ENCODE results near the gene LCN1. TPM values are rescaled to one million over a fixed set of nuclear protein-coding genes. Genes with fewer than 3 reads are reported as not detected.
"Not testable (repeated sequence)": the region's sequence is repeated elsewhere in the genome, so short reads cannot be mapped to it uniquely, and the experiment has no call there.

LCN1 gene
- polyA plus RNA-seq, 4 donors: not detected

DNA sequence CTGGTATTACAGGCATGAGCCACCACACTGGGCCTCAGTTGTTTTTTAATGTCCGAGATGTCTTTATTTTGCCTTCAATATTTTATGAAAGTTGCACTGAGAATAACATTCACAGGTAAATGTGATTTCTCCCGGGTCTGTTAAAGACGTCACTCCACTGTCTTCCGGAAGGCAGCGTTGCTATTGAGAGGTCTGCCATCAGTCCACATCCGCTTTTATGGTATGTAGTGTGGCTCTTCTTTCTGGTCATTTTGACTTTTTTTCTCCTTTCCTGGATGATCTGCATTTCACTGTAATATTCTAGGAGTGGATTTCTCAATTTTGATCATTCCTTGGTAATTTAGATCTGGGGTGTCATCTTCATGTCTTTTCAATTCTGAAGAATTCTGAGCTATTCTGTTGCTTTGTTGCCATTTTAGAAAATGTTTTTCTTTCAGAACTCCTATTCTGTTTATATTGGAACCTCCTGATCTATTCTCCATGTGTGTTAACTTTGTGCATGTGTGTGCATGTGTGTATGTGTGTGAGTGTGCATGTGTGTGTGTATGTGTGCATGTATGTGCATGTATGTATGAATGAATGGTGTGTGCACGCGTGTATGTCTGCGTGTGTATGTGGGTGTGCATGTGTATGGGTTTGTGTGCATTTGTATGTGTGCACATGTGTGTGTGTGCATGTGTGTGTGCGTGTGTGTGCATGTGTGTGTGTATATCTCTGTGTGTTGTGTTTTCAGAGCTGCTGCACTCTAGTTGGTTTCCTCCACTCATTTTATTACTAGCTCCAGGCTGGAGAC is 1.9 kb upstream of the LCN1 start:
- DNase-seq (ENCODE audit: low read depth in 4 of 4, low spot score in 3 of 4): no peak

- DNase-seq (ENCODE audit: low read depth in 4 of 4, low spot score in 3 of 4): no peak
Measured at GRCh38 chr9:135521608-135522095, 412 bp downstream of the LCN1 start.

- DNase-seq (ENCODE audit: low read depth in 4 of 4, low spot score in 3 of 4): no peak
Measured at GRCh38 chr9:135522137-135522877, 1.1 kb downstream of the LCN1 start.

DNA sequence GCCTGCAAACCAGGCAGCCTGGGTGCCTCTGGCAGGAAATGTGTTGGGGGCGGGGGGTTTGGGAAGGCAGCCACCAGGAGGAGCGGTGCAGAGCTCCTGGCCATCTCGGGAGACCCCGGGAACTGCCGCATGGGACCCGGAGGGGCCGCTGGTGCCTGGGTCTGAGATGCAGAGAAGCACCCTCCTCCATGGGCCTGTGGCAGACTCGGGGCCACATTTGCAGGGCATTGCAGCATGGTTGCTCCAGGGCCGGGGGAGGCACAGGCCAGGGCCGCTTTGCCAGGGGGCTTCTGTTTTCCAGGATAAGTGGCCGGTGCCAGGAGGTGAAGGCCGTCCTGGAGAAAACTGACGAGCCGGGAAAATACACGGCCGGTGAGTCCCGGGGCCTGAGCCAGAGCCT is 1.7 kb downstream of the LCN1 start:
- DNase-seq (ENCODE audit: low read depth in 4 of 4, low spot score in 3 of 4): no peak

DNA sequence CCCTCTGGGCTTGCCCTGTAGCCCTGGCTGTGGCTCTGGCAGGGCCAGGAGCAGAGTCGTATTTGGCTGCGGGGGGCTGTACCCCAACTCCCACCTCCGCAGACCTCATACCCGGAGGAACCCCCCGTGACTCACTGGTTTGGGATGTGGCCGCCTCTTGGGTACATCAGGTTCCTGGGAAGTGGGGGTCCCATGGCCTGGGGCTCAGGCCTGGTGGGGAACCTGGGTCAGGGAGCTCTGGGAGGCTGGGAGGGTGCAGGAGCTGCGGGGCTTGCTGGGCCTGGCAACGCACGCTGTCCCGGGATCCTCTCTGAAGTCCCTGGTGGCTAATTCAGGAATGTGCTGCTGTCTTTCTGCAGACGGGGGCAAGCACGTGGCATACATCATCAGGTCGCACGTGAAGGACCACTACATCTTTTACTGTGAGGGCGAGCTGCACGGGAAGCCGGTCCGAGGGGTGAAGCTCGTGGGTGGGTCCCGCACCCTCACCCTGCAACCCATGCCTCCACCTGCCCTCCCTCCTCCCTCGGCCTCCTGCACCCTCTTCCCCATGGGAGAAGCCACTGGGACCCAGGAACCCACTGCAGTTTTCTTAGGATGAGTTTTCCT is 2.4 kb downstream of the LCN1 start:
- no peak for DNase-seq (ENCODE audit: low read depth in 4 of 4, low spot score in 3 of 4)

DNA sequence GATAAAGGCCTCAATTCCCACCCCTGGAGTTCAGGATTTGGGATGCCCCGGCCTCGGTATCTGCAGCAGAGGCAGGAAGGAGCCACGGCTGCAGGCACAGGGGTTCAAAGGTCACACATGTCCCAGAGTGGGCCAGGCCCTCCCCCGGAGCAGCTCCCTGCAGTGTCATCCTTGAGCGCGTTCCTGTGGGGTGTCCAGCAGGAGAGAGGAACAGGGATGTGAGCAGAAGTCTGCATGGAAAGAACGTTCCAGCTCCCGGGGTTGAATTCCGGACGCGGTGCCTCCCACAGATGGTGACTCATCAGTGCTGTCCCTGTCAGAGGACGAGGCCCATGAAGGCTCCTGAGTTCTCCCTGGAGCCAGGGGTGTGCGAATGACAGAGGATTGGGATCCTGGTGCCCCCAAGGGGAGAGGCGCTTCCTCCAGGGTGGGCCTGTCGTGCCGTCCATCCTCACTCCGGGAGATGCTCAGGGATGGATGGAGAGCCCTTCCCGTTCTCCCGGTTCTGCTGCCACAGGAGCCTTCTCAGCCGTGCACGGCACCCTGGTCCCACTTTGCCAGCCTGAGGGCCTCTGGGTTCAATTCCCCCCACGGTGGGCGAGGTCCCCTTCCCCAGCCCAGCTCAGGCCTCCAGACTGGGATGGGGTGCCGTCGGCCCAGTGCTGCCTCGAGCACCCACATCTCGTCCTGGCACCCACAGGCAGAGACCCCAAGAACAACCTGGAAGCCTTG is 3.1 kb downstream of the LCN1 start:
- no peak for DNase-seq (ENCODE audit: low read depth in 4 of 4, low spot score in 3 of 4)

DNA sequence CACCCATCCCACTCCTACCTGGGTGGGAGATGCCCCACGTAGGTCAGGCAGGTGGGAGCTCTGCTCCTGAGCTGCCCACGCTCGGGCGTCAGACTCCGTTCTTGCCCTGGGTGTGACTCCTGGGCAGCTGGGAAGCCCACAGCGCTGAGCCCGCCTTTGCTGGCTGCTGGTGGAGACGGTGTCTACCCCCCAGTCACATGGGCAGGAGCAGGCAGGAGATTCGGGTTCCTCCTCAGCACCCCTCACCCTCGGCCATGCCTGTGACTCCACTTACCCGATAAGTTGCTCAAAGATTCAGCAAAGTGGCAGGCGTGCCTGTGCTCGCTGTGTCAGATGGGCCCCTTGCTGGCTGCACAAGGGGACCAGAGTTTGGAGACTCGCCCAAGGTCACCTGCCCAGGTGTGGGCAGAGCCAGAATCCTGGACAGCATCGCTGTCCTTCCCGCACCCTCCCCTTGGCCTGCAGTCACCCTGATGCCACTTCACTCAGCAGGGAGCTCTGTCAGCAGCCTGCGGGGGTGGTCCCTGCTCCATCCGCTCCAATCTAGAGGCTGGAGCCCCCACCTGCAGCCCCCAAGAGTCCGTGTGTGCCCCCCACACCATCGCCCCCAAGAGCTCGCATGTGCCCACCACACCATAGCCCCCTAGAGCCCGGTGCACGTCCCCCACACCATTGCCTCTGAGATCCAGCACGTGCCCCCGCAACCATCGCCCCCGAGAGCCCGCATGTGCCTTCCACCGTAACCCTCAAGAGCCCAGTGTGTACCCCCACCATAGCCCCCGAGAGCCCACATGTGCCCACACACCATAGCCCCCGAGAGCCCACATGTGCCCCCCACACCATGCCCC is 4.2 kb downstream of the LCN1 start:
- DNase-seq (ENCODE audit: low read depth in 4 of 4, low spot score in 3 of 4): no peak

GRCh38 chr9:135526089-135526729 is 5.0 kb downstream of the LCN1 start:
- no peak for DNase-seq (ENCODE audit: low read depth in 4 of 4, low spot score in 3 of 4)

- no peak for DNase-seq (ENCODE audit: low read depth in 4 of 4, low spot score in 3 of 4)
Measured at GRCh38 chr9:135526730-135527571, 5.7 kb downstream of the LCN1 start.

GRCh38 chr9:135528842-135529435 is 7.7 kb downstream of the LCN1 start:
- DNase-seq (ENCODE audit: low read depth in 4 of 4, low spot score in 3 of 4): not testable (repeated sequence)

DNA sequence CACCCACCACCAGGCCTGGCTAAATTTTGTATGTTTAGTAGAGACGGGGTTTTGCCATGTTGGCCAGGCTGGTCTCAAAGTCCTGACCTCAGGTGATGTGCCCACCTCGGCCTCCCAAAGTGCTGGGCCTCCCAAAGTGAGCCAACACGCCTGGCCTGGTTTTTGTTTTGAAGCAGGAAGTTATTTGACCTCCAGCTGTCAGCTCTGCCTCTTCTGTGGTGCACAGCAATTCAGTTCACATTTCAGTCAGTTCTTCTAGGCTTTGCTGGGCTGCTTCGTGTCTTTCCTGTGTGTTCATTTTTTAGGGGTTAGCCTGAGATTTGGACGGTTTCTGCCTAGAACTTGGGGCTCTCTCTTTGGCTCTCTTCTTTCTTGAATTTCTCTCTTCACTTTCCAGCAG is 8.9 kb downstream of the LCN1 start:
- no peak for DNase-seq (ENCODE audit: low read depth in 4 of 4, low spot score in 3 of 4)

GRCh38 chr9:135531096-135531495 is 9.9 kb downstream of the LCN1 start:
- no peak for DNase-seq (ENCODE audit: low read depth in 4 of 4, low spot score in 3 of 4)

DNA sequence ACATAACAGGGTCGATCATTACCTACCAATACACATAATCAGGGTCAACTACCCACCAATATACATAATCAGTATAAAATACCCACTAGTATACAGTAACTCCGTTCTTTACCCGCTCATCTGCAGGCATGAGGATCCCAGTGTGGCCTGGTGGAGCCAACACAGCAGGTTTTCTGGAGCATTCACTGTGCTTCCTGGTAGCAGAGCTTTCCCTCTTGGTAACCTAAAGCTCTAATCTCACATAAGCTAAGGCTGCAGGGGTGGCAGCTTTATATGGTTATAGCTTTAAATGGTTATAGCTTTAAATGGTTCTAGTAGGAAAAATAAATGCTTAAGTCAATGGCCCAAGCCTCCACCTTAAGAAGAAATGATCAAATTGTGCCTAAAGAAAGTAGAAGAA is 11.9 kb downstream of the LCN1 start:
- no peak for DNase-seq (ENCODE audit: low read depth in 4 of 4, low spot score in 3 of 4)

DNA sequence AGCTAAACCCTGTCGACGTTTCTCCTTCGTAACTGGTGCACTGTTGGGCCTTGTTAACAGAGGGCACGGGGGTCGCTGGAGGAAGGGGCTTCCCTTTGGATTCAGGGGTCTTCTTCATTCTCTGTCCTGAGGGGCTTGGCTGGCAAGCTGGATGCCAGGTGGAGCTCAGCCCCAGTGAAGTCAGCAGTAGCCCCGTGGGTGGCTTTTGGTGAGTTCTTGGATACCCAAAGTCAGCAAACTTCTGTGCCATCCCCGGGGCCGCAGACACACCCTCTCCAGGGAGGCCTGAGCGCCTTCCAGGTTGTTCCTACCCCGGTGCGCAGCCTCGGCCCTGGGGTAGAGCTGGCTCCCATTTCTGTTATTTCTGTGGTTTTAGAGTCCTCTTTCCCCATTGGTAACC is 12.4 kb downstream of the LCN1 start:
- no peak for DNase-seq (ENCODE audit: low read depth in 4 of 4, low spot score in 3 of 4)

GRCh38 chr9:135534192-135534711 is 13.0 kb downstream of the LCN1 start:
- not testable (repeated sequence) for DNase-seq (ENCODE audit: low read depth in 4 of 4, low spot score in 3 of 4)

- DNase-seq (ENCODE audit: low read depth in 4 of 4, low spot score in 3 of 4): not testable (repeated sequence)
Measured at GRCh38 chr9:135534826-135535225, 13.6 kb downstream of the LCN1 start.

DNA sequence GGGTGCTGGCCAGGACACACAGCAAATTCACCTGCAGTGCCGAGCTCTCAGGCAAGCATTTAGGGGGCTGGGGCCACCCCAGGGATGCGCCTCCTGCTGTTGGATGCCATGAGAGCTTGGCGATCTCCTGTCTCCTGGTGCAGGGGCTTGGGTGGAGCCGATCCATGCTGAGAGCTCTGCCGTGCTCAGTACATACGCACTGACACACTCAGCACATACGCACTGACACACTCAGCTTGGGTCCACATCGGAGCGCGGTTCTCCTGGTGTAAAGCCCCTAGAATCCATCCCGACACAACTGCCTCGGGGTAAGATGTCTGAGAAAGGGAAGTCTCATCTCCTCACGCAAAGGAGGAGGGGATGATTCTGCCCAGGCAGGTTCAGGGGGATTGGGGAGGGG is 14.4 kb downstream of the LCN1 start:
- not testable (repeated sequence) for DNase-seq (ENCODE audit: low read depth in 4 of 4, low spot score in 3 of 4)

- DNase-seq (ENCODE audit: low read depth in 4 of 4, low spot score in 3 of 4): no peak
Measured at GRCh38 chr9:135536216-135536615, 15.0 kb downstream of the LCN1 start.
